Thyroid gland (tissue), 4 donors: Measurements from ENCODE around the gene E2F1.

Source experiments
- CTCF ChIP-seq, 6 experiments: fragments of 200-600 bp in 3 of 6; fragments of 450-650 bp in 3 of 6; sonication (generic) in 3 of 6; IDR thresholded peaks; one replicate each; pipeline ENCODE4 v1.5.1; 2016 to 2019; ENCODE audit warnings: antibody characterized with exemption in 6 of 6, mild to moderate bottlenecking in 2 of 6, inconsistent platforms in 1 of 6, moderate library complexity in 1 of 6
- POLR2A ChIP-seq, 2 donors: fragments of 450-650 bp; IDR thresholded peaks; one replicate each; pipeline ENCODE4 v1.6.1; 2017; ENCODE audit warnings: antibody characterized with exemption in 2 of 2, mild to moderate bottlenecking in 2 of 2, moderate library complexity in 1 of 2

GRCh38 chr20:33727115-33727479, 40.9 kb upstream of the E2F1 start:
- TF ChIP-seq CTCF (IDR thresholded peaks at IDR 0.05) = no peak
- TF ChIP-seq POLR2A (IDR thresholded peaks at IDR 0.05) = no peak
